Subcutaneous abdominal adipose tissue (tissue), 5 donors: Measurements from ENCODE around the gene CDO1.

ENCODE experiments used
- H3K27ac ChIP-seq: one replicate; pipeline ENCODE4 v1.7.0; 2013; ENCODE audit warnings: low read depth, mild to moderate bottlenecking, inconsistent platforms, low read length, moderate library complexity
- H3K27me3 ChIP-seq, 5 donors: one replicate each; pipeline ENCODE4 v1.7.0; 2013; ENCODE audit warnings: low read length in 5 of 5, inconsistent platforms in 1 of 5; ENCODE audit not compliant: control insufficient read depth in 5 of 5, insufficient read depth in 4 of 5
- H3K36me3 ChIP-seq, 5 donors: one replicate each; pipeline ENCODE4 v1.7.0; 2013; ENCODE audit warnings: low read length in 5 of 5; ENCODE audit not compliant: control insufficient read depth in 5 of 5, insufficient read depth in 5 of 5
- H3K4me1 ChIP-seq, 5 donors: one replicate each; pipeline ENCODE4 v1.7.0; 2013; ENCODE audit warnings: low read length in 5 of 5, mild to moderate bottlenecking in 3 of 5, moderate library complexity in 1 of 5; ENCODE audit not compliant: control insufficient read depth in 5 of 5, insufficient read depth in 5 of 5
- H3K4me3 ChIP-seq, 5 donors: one replicate each; pipeline ENCODE4 v1.7.0; 2013; ENCODE audit warnings: low read length in 5 of 5, low read depth in 1 of 5
- H3K9ac ChIP-seq, 5 donors: one replicate each; pipeline ENCODE4 v1.7.0; 2013; ENCODE audit warnings: low read length in 5 of 5, mild to moderate bottlenecking in 4 of 5, moderate library complexity in 3 of 5
- H3K9me3 ChIP-seq, 5 donors: one replicate each; pipeline ENCODE4 v1.7.0; 2013; ENCODE audit warnings: low read length in 5 of 5; ENCODE audit not compliant: control insufficient read depth in 5 of 5
- donor health status: healthy.
- donor health status: healthy.
- donor health status: healthy.
- donor health status: healthy.
- donor health status: healthy.

CDO1 gene

DNA sequence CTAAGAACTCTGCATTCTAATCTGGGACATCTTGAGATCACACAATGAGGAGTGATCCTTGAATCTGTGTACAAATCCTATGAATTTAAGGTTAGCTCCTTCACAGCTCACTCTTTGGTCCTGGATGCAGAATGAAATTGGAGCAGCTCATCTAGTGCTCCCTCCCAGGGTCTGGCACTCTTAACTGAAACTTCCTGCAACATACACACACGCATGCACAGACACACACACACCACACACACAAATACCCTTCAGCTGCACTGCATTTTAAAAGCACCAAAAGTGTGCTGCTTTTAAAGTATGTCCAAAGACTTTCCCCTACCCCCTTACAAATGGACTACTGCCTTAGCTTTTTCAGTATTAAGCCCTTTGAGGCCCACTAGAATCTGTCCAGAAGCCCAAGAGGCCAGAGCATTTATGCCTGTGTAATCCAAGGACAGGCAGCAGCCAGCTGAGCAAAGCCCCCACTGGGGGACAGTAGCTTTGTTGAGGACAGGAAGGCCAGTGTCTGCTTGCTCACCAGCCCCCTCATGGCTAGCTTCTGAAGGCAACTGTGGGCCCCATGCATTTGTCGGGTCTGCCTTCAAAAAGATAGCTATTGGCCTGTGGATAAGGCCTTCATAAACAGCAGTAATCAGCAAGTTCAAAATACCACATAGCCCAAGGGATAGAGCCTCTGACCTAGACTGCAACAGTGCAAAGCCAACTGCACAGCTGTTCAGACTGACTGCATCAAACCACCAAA lies 43.6 kb downstream of the CDO1 start:
- Histone ChIP-seq H3K9me3 (no peaks in the 10 kb centered on the region), H3K9ac (no peak overlapping the region), H3K4me3 (no peak overlapping the region), H3K4me1 (peaks cover 7 to 36% (median 33%) of the 10 kb centered on the region in 5 donors), H3K27ac (peak overlapping the region; percentile 78), H3K27me3 (no peaks in the 10 kb centered on the region), H3K36me3 (no peaks in the 10 kb centered on the region)

DNA sequence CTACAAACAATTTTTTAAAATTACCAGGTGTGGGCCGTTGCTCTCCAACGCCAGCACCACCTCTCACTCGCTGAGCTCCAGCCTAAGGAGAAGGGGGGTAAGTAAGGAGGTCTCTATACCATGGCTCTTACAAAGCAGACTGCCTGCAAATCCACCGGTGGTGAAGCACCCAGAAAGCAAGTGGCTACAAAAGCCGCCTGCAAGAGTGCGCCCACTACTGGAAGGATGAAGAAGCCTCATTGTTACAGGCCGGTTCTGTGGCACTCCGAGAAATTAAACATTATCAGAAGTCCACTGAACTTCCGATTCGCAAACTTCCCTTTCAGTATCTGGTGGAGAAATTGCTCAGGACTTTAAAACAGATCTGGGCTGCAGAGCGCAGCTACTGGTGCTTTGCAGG lies 46.0 kb downstream of the CDO1 start:
- no peaks in the 10 kb centered on the region for H3K27me3 ChIP-seq
- no peak overlapping the region for H3K4me3 ChIP-seq

GRCh38 chr5:115767424-115767823 lies 49.0 kb downstream of the CDO1 start:
- H3K4me1 ChIP-seq, result peaks cover 0 to 16% (median 10%) of the 10 kb centered on the region in 5 donors
- no peaks in the 10 kb centered on the region for H3K9me3 ChIP-seq
- H3K27ac ChIP-seq, result peak overlapping the region; percentile 37
- no peaks in the 10 kb centered on the region for H3K36me3 ChIP-seq
- H3K27me3 ChIP-seq, result no peaks in the 10 kb centered on the region
- no peak overlapping the region for H3K9ac ChIP-seq
- H3K4me3 ChIP-seq, result no peak overlapping the region

More for the DNA sequence above, 46.0 kb downstream of the CDO1 start:
- H3K9ac ChIP-seq, result no peak overlapping the region
- peaks cover 7 to 36% (median 33%) of the 10 kb centered on the region in 5 donors for H3K4me1 ChIP-seq
- no peaks in the 10 kb centered on the region for H3K9me3 ChIP-seq
- no peak overlapping the region for H3K27ac ChIP-seq
- no peaks in the 10 kb centered on the region for H3K36me3 ChIP-seq

GRCh38 chr5:115766608-115767007 lies 49.9 kb downstream of the CDO1 start:
- Histone ChIP-seq H3K9ac (no peak overlapping the region), H3K36me3 (no peaks in the 10 kb centered on the region), H3K27me3 (no peaks in the 10 kb centered on the region), H3K9me3 (no peaks in the 10 kb centered on the region), H3K27ac (peak overlapping the region; percentile 37), H3K4me1 (peaks cover 0 to 9% (median 4%) of the 10 kb centered on the region in 5 donors), H3K4me3 (no peak overlapping the region)

GRCh38 chr5:115758356-115758755 lies 58.1 kb downstream of the CDO1 start:
- no peaks in the 10 kb centered on the region for H3K9me3 ChIP-seq
- H3K36me3 ChIP-seq, result no peaks in the 10 kb centered on the region
- H3K4me1 ChIP-seq, result peaks cover 0 to 4% (median 0%) of the 10 kb centered on the region in 5 donors
- no peak overlapping the region for H3K4me3 ChIP-seq
- no peaks in the 10 kb centered on the region for H3K27me3 ChIP-seq
- no peak overlapping the region for H3K27ac ChIP-seq
- no peak overlapping the region for H3K9ac ChIP-seq

DNA sequence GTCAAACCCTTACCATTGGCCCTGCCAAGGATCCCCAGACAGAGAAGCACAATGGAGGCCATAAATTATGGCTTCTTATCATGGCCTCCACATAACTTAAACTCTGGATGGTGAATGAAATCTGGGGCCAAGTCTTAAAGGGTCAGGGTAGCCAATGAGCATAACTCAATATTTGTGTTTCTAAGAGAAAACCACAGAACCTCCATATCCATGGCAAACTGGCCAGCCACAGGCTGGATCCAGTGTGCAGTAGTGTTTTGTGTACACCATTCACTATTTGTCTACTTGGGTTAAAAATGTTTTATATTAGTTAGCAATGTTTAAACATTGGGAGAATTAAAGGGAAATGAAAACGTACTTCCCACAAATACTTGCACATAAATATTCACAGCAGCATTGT lies 60.8 kb downstream of the CDO1 start:
- Histone ChIP-seq H3K27ac (no peak overlapping the region), H3K9me3 (no peaks in the 10 kb centered on the region), H3K9ac (no peak overlapping the region), H3K4me3 (no peak overlapping the region), H3K27me3 (no peaks in the 10 kb centered on the region), H3K36me3 (no peaks in the 10 kb centered on the region), H3K4me1 (peaks cover 0 to 4% (median 0%) of the 10 kb centered on the region in 5 donors)
